COLO668 (cell line): ENCODE data around the gene ORAI2.
"Not testable (repeated sequence)": the region's sequence is repeated elsewhere in the genome, so short reads cannot be mapped to it uniquely, and the experiment has no call there.

ENCODE experiments used
- DNase-seq: peaks from one replicate; lab custom pipeline; 2025; ENCODE audit not compliant: unreplicated experiment; lab: John Stamatoyannopoulos, UW

Gene ORAI2

GRCh38 chr7:102494473-102495149 lies 61.2 kb downstream of the ORAI2 start:
- not testable (repeated sequence) for DNase-seq

GRCh38 chr7:102496861-102497260 lies 63.5 kb downstream of the ORAI2 start:
- DNase-seq = not testable (repeated sequence)

DNA sequence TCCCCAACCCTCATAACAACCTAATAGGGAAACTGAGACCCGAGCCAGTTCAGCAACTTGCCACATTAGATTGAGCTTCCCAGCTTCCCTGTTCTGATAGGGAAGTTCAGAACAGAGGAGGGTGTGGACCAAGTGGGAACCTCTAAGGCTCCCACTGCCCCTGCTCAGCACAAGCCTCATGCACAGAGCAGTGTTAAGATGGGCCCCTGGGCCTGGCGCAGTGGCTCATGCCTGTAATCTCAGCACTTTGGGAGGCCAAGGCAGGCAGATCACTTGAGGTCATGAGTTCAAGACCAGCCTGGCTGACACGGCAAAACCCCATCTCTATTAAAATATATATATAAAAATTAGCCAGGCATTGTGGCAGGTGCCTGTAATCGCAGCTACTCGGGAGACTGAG lies 63.9 kb downstream of the ORAI2 start:
- DNase-seq = not testable (repeated sequence)

- not testable (repeated sequence) for DNase-seq
These were observed 64.9 kb downstream of the ORAI2 start for GRCh38 chr7:102498321-102498720.

DNA sequence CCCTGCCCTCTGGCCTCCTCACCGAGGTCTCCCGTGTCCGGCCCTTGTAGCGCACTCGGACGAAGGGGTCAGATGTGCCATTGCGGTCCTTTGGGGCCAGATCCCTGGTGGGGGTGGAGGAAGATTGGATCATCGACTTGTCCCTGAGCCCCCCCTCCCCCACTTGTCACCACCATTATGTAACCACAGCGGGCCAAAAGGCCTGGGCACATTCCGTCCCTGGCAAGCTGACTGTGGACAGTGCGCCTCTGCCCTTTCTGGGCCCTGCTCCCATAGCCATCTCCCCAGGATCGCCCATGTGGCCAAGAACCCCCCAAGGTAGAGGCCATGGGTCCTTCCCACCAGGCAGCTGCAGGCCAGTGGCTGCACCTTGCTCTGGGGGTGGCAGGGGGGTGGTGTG lies 69.8 kb downstream of the ORAI2 start:
- DNase-seq = not testable (repeated sequence)

DNA sequence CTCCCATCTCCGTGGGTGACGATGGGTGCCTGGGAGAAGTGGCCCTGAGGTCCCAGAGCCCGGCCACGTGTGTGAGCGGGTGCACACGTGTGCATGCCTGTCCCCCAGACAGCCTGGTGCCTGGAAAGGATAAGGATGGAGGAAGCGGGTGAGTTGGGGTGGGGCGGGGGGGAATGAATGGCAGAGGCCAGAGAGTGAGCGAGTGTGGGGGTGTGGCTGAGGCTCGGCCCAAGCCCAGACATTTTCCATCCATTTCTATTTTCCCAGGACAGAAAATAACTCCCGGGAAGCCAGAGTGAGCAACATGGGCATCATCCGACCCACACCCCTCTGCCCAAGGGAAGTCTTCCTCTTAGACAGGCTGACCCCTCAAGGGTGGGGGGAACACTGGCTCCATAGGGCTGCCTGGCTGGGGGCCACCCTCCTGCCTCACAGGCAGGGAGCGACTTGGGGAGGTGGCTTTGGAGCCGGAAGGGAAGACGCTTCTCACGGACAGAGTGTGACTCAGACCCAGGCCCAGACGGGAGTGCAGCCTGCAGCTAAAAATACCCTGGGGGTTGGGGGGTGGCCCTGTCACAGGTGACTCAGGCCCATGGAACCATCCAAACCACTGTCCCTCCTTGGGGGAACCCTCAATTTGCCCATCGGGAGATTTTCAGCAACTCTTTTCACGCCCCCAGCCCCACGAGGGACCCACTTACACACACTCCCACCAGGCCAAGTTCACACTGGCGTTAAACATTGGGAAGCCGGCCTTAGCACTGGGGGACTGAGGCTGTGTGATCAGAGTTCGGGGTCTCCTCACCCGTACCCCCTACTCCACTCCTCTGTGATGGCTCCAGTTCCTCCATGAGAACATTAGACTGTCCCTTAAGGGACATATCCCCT lies 72.2 kb downstream of the ORAI2 start:
- DNase-seq = not testable (repeated sequence)
